HepG2 (cell line): ENCODE results near the gene SERPIND1. TPM values are rescaled to one million over a fixed set of nuclear protein-coding genes. Genes with fewer than 3 reads are reported as not detected.

Experiments
- ATF7-NPFF ChIP-seq: sonication (generic); formaldehyde crosslinking; IDR thresholded peaks from 2 replicates; pipeline ENCODE4 v1.8.1; 2023; ENCODE audit warnings: mild to moderate bottlenecking, low read depth, missing genetic modification reagents, moderate library complexity
- KDM5B ChIP-seq: sonication (generic); formaldehyde crosslinking; IDR thresholded peaks from 2 replicates; pipeline ENCODE4 v1.4.0; 2020; ENCODE audit warnings: missing genetic modification reagents, mild to moderate bottlenecking, borderline replicate concordance
- MED8 ChIP-seq: sonication (generic); formaldehyde crosslinking; IDR thresholded peaks from 2 replicates; pipeline ENCODE4 v1.8.1; 2023; ENCODE audit warnings: mild to moderate bottlenecking, missing genetic modification reagents; ENCODE audit not compliant: insufficient replicate concordance
- MIXL1 ChIP-seq: IDR thresholded peaks from 2 replicates; pipeline ENCODE4 v1.6.1; 2016
- MXI1 ChIP-seq: IDR thresholded peaks from 3 replicates; pipeline ENCODE4 v1.6.1; 2012; ENCODE audit warnings: low read depth, low read length, inconsistent platforms, borderline replicate concordance
- PPARG ChIP-seq: conservative IDR thresholded peaks from 2 replicates; pipeline ENCODE4 v1.6.1; 2016; ENCODE audit warnings: missing biosample characterization, missing genetic modification reagents
- TMF1 ChIP-seq: sonication (generic); formaldehyde crosslinking; IDR thresholded peaks from 2 replicates; pipeline ENCODE4 v1.8.1; 2022; ENCODE audit warnings: low read depth, missing genetic modification reagents
- ZBTB26 ChIP-seq: IDR thresholded peaks from 2 replicates; pipeline ENCODE4 v1.6.1; 2016; ENCODE audit warnings: missing compliant biosample characterization, missing genetic modification reagents, borderline replicate concordance
- ZFP41 ChIP-seq: sonication (generic); formaldehyde crosslinking; IDR thresholded peaks from 2 replicates; pipeline ENCODE4 v1.4.0; 2020; ENCODE audit warnings: mild to moderate bottlenecking, missing genetic modification reagents, borderline replicate concordance
- ZNF12 ChIP-seq: sonication (generic); formaldehyde crosslinking; IDR thresholded peaks from 2 replicates; pipeline ENCODE4 v1.5.0; 2020; ENCODE audit warnings: missing genetic modification reagents
- ZNF136 ChIP-seq: sonication (generic); formaldehyde crosslinking; IDR thresholded peaks from 2 replicates; pipeline ENCODE4 v1.8.1; 2022; ENCODE audit warnings: low read depth, mild to moderate bottlenecking, moderate library complexity, missing genetic modification reagents
- ZNF205 ChIP-seq: IDR thresholded peaks from 2 replicates; pipeline ENCODE4 v1.6.1; 2018; ENCODE audit warnings: missing biosample characterization, missing genetic modification reagents
- ZNF33A ChIP-seq: sonication (generic); formaldehyde crosslinking; IDR thresholded peaks from 2 replicates; pipeline ENCODE4 v1.5.1; 2020; ENCODE audit warnings: missing genetic modification reagents, mild to moderate bottlenecking, moderate library complexity, borderline replicate concordance
- ZNF713 ChIP-seq: sonication (generic); formaldehyde crosslinking; IDR thresholded peaks from 2 replicates; pipeline ENCODE4 v1.4.0; 2020; ENCODE audit warnings: mild to moderate bottlenecking, missing genetic modification reagents
- ZNF775 ChIP-seq: sonication (generic); formaldehyde crosslinking; IDR thresholded peaks from 2 replicates; pipeline ENCODE4 v1.4.0; 2020; ENCODE audit warnings: missing genetic modification reagents, mild to moderate bottlenecking, moderate library complexity, borderline replicate concordance
- ZNF776 ChIP-seq: sonication (generic); formaldehyde crosslinking; IDR thresholded peaks from 2 replicates; pipeline ENCODE4 v1.4.0; 2020; ENCODE audit warnings: mild to moderate bottlenecking, missing genetic modification reagents
- polyA plus RNA-seq, 8 experiments: library from polyadenylated mRNA; depleted of rRNA in 3 of 8; stranded (reverse) in 7 of 8; unstranded in 1 of 8; fragments of >200 nt; fragmentation: Illumina TruSeq in 4 of 8; extraction: Trizol in 4 of 8; gene quantifications; 2 replicates each; pipeline versions ENCODE4 v1.2.1 to v1.2.3, GENCODE V29; 2011 to 2016; ENCODE audit warnings: low read depth in 4 of 8, missing spikeins in 1 of 8, mixed read lengths in 1 of 8; ENCODE audit not compliant: insufficient read depth in 1 of 8
- total RNA-seq, 5 experiments: library from RNA; depleted of rRNA; stranded (reverse); fragments of >200 nt; fragmentation: Illumina TruSeq; extraction: Trizol; gene quantifications; 2 replicates each; pipeline ENCODE4 v1.2.3, GENCODE V29; 2016; ENCODE audit warnings: low read depth in 1 of 5
- TF ChIP-seq, protein P1 (sequence below): sonication (generic); formaldehyde crosslinking; IDR thresholded peaks from 2 replicates; pipeline ENCODE4 v1.5.0; 2020; ENCODE audit warnings: missing genetic modification reagents
- TF ChIP-seq, protein P2 (sequence below): sonication (generic); formaldehyde crosslinking; IDR thresholded peaks from 2 replicates; pipeline ENCODE4 v1.5.0; 2020; ENCODE audit warnings: missing genetic modification reagents
- TF ChIP-seq, protein P3 (sequence below): IDR thresholded peaks from 2 replicates; pipeline ENCODE4 v1.6.1; 2012; ENCODE audit warnings: inconsistent platforms
- TF ChIP-seq, protein P4 (sequence below): sonication (generic); formaldehyde crosslinking; IDR thresholded peaks from 2 replicates; pipeline ENCODE4 v1.4.0; 2020; ENCODE audit warnings: missing genetic modification reagents
- TF ChIP-seq, protein P5 (sequence below): sonication (generic); formaldehyde crosslinking; IDR thresholded peaks from 2 replicates; pipeline ENCODE4 v1.5.0; 2020; ENCODE audit warnings: mild to moderate bottlenecking, missing genetic modification reagents, moderate library complexity

SERPIND1 gene
- total and polyA plus RNA-seq, 2 of the 13 experiments (the other 11 are each of a cell fraction or from before 2014, with no cell fraction given), result 111 to 350 TPM

- no peak for TF ChIP-seq ATF7-NPFF (CRISPR knock-in tag)
- TF ChIP-seq, protein P1, sequence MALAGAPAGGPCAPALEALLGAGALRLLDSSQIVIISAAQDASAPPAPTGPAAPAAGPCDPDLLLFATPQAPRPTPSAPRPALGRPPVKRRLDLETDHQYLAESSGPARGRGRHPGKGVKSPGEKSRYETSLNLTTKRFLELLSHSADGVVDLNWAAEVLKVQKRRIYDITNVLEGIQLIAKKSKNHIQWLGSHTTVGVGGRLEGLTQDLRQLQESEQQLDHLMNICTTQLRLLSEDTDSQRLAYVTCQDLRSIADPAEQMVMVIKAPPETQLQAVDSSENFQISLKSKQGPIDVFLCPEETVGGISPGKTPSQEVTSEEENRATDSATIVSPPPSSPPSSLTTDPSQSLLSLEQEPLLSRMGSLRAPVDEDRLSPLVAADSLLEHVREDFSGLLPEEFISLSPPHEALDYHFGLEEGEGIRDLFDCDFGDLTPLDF (CRISPR knock-in tag), result no peak
- TF ChIP-seq ZNF776 (CRISPR knock-in tag), result 0 out of 2 replicates have a peak, but pooled peaks have one; percentile 13
- TF ChIP-seq ZNF775 (CRISPR knock-in tag), result no peak
- 0 out of 2 replicates have a peak, but pooled peaks have one; percentile 53 for TF ChIP-seq ZNF12 (CRISPR knock-in tag)
- no peak for TF ChIP-seq MED8 (CRISPR knock-in tag)
- peak; percentile 39; the same call in 1 of the 2 replicates for TF ChIP-seq PPARG
- no peak for TF ChIP-seq TMF1 (CRISPR knock-in tag)
- TF ChIP-seq, protein P2, sequence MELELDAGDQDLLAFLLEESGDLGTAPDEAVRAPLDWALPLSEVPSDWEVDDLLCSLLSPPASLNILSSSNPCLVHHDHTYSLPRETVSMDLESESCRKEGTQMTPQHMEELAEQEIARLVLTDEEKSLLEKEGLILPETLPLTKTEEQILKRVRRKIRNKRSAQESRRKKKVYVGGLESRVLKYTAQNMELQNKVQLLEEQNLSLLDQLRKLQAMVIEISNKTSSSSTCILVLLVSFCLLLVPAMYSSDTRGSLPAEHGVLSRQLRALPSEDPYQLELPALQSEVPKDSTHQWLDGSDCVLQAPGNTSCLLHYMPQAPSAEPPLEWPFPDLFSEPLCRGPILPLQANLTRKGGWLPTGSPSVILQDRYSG, result no peak
- TF ChIP-seq KDM5B, result no peak
- TF ChIP-seq, protein P3, sequence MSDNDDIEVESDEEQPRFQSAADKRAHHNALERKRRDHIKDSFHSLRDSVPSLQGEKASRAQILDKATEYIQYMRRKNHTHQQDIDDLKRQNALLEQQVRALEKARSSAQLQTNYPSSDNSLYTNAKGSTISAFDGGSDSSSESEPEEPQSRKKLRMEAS, result peak; percentile 25
- TF ChIP-seq ZNF136, result no peak
- TF ChIP-seq ZBTB26 (CRISPR knock-in tag), result no peak
- no peak for TF ChIP-seq ZNF33A
- no peak for TF ChIP-seq ZNF713
- TF ChIP-seq, protein P4, sequence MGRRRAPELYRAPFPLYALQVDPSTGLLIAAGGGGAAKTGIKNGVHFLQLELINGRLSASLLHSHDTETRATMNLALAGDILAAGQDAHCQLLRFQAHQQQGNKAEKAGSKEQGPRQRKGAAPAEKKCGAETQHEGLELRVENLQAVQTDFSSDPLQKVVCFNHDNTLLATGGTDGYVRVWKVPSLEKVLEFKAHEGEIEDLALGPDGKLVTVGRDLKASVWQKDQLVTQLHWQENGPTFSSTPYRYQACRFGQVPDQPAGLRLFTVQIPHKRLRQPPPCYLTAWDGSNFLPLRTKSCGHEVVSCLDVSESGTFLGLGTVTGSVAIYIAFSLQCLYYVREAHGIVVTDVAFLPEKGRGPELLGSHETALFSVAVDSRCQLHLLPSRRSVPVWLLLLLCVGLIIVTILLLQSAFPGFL, result no peak
- TF ChIP-seq MIXL1 (CRISPR knock-in tag), result no peak; the same call in 1 of the 2 replicates
- TF ChIP-seq ZNF205, result no peak
- TF ChIP-seq MXI1, result 0 out of 3 replicates have a peak, but pooled peaks have one; percentile 26
- TF ChIP-seq ZFP41 (CRISPR knock-in tag), result no peak
- TF ChIP-seq, protein P5, sequence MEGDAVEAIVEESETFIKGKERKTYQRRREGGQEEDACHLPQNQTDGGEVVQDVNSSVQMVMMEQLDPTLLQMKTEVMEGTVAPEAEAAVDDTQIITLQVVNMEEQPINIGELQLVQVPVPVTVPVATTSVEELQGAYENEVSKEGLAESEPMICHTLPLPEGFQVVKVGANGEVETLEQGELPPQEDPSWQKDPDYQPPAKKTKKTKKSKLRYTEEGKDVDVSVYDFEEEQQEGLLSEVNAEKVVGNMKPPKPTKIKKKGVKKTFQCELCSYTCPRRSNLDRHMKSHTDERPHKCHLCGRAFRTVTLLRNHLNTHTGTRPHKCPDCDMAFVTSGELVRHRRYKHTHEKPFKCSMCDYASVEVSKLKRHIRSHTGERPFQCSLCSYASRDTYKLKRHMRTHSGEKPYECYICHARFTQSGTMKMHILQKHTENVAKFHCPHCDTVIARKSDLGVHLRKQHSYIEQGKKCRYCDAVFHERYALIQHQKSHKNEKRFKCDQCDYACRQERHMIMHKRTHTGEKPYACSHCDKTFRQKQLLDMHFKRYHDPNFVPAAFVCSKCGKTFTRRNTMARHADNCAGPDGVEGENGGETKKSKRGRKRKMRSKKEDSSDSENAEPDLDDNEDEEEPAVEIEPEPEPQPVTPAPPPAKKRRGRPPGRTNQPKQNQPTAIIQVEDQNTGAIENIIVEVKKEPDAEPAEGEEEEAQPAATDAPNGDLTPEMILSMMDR (CRISPR knock-in tag), result no peak
Measured at GRCh38 chr22:20776624-20777405, 2.9 kb downstream of the SERPIND1 start (continued).
